Adrenal gland (tissue), 12 donors: Measurements from ENCODE around the gene BCL11A. TPM values are rescaled to one million over a fixed set of nuclear protein-coding genes. Genes with fewer than 3 reads are reported as not detected.

Source experiments
- DNase-seq, 7 donors: peaks; one replicate each; pipeline ENCODE4 v3.0.0-alpha.2; 2019 to 2020
- H3K27ac ChIP-seq, 5 donors: fragments of 200-600 bp; sonication (generic) in 4 of 5; 1 replicate in 3 of 5; 2 replicates in 2 of 5; pipeline versions ENCODE4 v1.5.1 to v1.8.0; 2016 to 2020; ENCODE audit warnings: mild to moderate bottlenecking in 1 of 5
- H3K27me3 ChIP-seq: fragments of 200-600 bp; 2 replicates; pipeline ENCODE4 v1.8.0; 2021
- H3K36me3 ChIP-seq, 2 donors: fragments of 200-600 bp; replicated peaks in 1 of 2; 1 replicate in 1 of 2; 2 replicates in 1 of 2; pipeline versions ENCODE4 v1.5.1 to v1.8.0; 2018 to 2022
- H3K4me1 ChIP-seq, 2 donors: fragments of 200-600 bp; replicated peaks in 1 of 2; 1 replicate in 1 of 2; 2 replicates in 1 of 2; pipeline versions ENCODE4 v1.5.1 to v1.8.0; 2018 to 2021
- H3K4me3 ChIP-seq, 4 donors: fragments of 200-600 bp; sonication (generic) in 3 of 4; one replicate each; pipeline ENCODE4 v1.5.1; 2016 to 2018
- H3K9me3 ChIP-seq, 3 donors: fragments of 200-600 bp; sonication (generic) in 1 of 3; replicated peaks in 1 of 3; 1 replicate in 2 of 3; 2 replicates in 1 of 3; pipeline versions ENCODE4 v1.5.1 to v1.8.0; 2016 to 2021
- CTCF ChIP-seq, 6 experiments: fragments of 450-650 bp in 4 of 6; fragments of 200-600 bp in 2 of 6; sonication (generic) in 1 of 6; IDR thresholded peaks; 1 replicate in 5 of 6; 2 replicates in 1 of 6; pipeline versions ENCODE4 v1.5.1 to v1.8.0; 2016 to 2021; ENCODE audit warnings: antibody characterized with exemption in 6 of 6, mild to moderate bottlenecking in 2 of 6, moderate library complexity in 1 of 6
- POLR2A ChIP-seq, 2 donors: fragments of 450-650 bp; IDR thresholded peaks; one replicate each; pipeline ENCODE4 v1.6.1; 2017; ENCODE audit warnings: antibody characterized with exemption in 2 of 2, mild to moderate bottlenecking in 2 of 2, moderate library complexity in 1 of 2
- WGBS, 4 donors: extraction: QIAGEN DNeasy Blood & Tissue Kit in 2 of 4; methylation state at CpG; one replicate each; pipeline versions ENCODE4 v1.1.5 to v1.1.7; 2013 to 2017; 5-methylcytosine and 5-hydroxymethylcytosine counted together
- intact Hi-C, 2 donors: fragments of 100-400 bp; cut with DNase I; formaldehyde crosslinking; loops; one replicate each; pipeline versions ENCODE4 v1.14.1 to v1.15.0; 2022 to 2023
- polyA plus RNA-seq, 3 donors: library from polyadenylated mRNA; stranded (reverse); fragments of 200-250 nt in 2 of 3; fragments of 350-450 nt in 1 of 3; fragmentation: Illumina TruSeq in 1 of 3; extraction: RNeasy Lipid Tissue Mini Kit (QIAGEN cat#74804) in 1 of 3; gene quantifications; one replicate each; pipeline ENCODE4 v1.2.3, GENCODE V29; 2013 to 2014
- total RNA-seq, 9 donors: library from RNA; depleted of rRNA in 4 of 9; stranded (reverse); fragments of >200 nt in 4 of 9; fragments of 120-200 nt in 1 of 9; fragmentation: NEBNext Ultra II Directional in 1 of 9; extraction: Animal tissue kit (Norgen Biotek cat#: 25700) in 1 of 9; gene quantifications; one replicate each; pipeline versions ENCODE4 v1.1.0 to v1.2.4, GENCODE V29; 2013 to 2023
- donor health status: healthy with polysubstance abuse.
- donor health status: Bipolar disorder and iron deficiency.
- donor health status: DM: yes; HTN: yes; CAD: no.
- donor health status: DM: no; HTN: no; CAD: no.
- donor health status: DM: no; HTN: no; CAD: no.
- donor health status: DM: yes; HTN: yes; CAD: no.

The BCL11A gene
- total and polyA plus RNA-seq, 12 donors = 2.9 to 16.7 (median 5.3) TPM

GRCh38 chr2:60412027-60412426 lies 141.4 kb downstream of the BCL11A start:
- H3K4me3 ChIP-seq = no peak overlapping the region
- WGBS, 4 donors = 87 to 93% (median 91%) methylated on average over 6 of the region's 6 CpGs
- intact Hi-C loops = no loop called here
- no peak for DNase-seq
- TF ChIP-seq POLR2A (IDR thresholded peaks at IDR 0.05) (no peak), CTCF (IDR thresholded peaks at IDR 0.05) (no peak)
- no peaks in the 10 kb centered on the region for H3K36me3 ChIP-seq
- H3K4me1 ChIP-seq = peaks cover 0 to 13% of the 10 kb centered on the region in 2 donors
- no peaks in the 10 kb centered on the region for H3K27me3 ChIP-seq
- H3K27ac ChIP-seq = no peak overlapping the region
- no peaks in the 10 kb centered on the region for H3K9me3 ChIP-seq

- Histone ChIP-seq H3K27me3 (no peaks in the 10 kb centered on the region), H3K4me1 (peaks cover 0 to 12% of the 10 kb centered on the region in 2 donors), H3K36me3 (no peaks in the 10 kb centered on the region), H3K4me3 (no peak overlapping the region), H3K9me3 (no peaks in the 10 kb centered on the region), H3K27ac (no peak overlapping the region)
- WGBS, 4 donors = 53 to 69% (median 66%) methylated on average over 3 of the region's 3 CpGs
- intact Hi-C loops = no loop called here
- no peak for DNase-seq
- TF ChIP-seq CTCF (IDR thresholded peaks at IDR 0.05) = no peak
- TF ChIP-seq POLR2A (IDR thresholded peaks at IDR 0.05) = no peak
Measured at GRCh38 chr2:60411295-60411694, 142.2 kb downstream of the BCL11A start.

GRCh38 chr2:60410456-60411146 lies 142.9 kb downstream of the BCL11A start:
- Histone ChIP-seq H3K4me1 (peaks cover 0 to 8% of the 10 kb centered on the region in 2 donors), H3K27me3 (no peaks in the 10 kb centered on the region), H3K36me3 (no peaks in the 10 kb centered on the region), H3K27ac (no peak overlapping the region), H3K4me3 (no peak overlapping the region), H3K9me3 (no peaks in the 10 kb centered on the region)
- TF ChIP-seq POLR2A (IDR thresholded peaks at IDR 0.05) = no peak
- no peak for TF ChIP-seq CTCF (IDR thresholded peaks at IDR 0.05)
- WGBS, 4 donors = 68 to 79% (median 74%) methylated on average over 16 to 17 of the region's 17 CpGs
- intact Hi-C loops = no loop called here
- DNase-seq = no peak

GRCh38 chr2:60409531-60409871 lies 144.0 kb downstream of the BCL11A start:
- no peaks in the 10 kb centered on the region for H3K9me3 ChIP-seq
- no peak for DNase-seq
- H3K4me3 ChIP-seq = no peak overlapping the region
- WGBS, 4 donors = 70 to 80% (median 75%) methylated on average over 8 of the region's 8 CpGs
- H3K27me3 ChIP-seq = no peaks in the 10 kb centered on the region
- intact Hi-C loops = no loop called here
- H3K4me1 ChIP-seq = peaks cover 0 to 8% of the 10 kb centered on the region in 2 donors
- H3K27ac ChIP-seq = no peak overlapping the region
- TF ChIP-seq POLR2A (IDR thresholded peaks at IDR 0.05) (no peak), CTCF (IDR thresholded peaks at IDR 0.05) (no peak)
- H3K36me3 ChIP-seq = no peaks in the 10 kb centered on the region
